HepG2 (cell line): Measurements from ENCODE around the gene STAT6. TPM values are rescaled to one million over a fixed set of nuclear protein-coding genes. Genes with fewer than 3 reads are reported as not detected.

Source experiments
- AHR ChIP-seq: IDR thresholded peaks from 2 replicates; pipeline ENCODE4 v1.6.1; 2018; ENCODE audit warnings: missing genetic modification reagents, missing compliant biosample characterization
- ASH2L ChIP-seq: fragments of 300-600, 200-600 bp; sonication (generic); IDR thresholded peaks from 2 replicates; pipeline ENCODE4 v1.7.0; 2017; ENCODE audit warnings: low read depth, mild to moderate bottlenecking, moderate library complexity, mixed read lengths, low read length; ENCODE audit not compliant: insufficient read length
- EP300 ChIP-seq, 3 experiments: sonication (generic) in 1 of 3; formaldehyde crosslinking in 1 of 3; IDR thresholded peaks; 2 replicates each; pipeline versions ENCODE4 v1.5.1 to v1.6.1; 2011 to 2020; ENCODE audit warnings: low read depth in 2 of 3, low read length in 2 of 3, borderline replicate concordance in 1 of 3, improper control_type of control experiment in 1 of 3, mild to moderate bottlenecking in 1 of 3, missing genetic modification reagents in 1 of 3, moderate library complexity in 1 of 3
- ERF ChIP-seq: IDR thresholded peaks from 2 replicates; pipeline ENCODE4 v1.6.1; 2018; ENCODE audit warnings: missing biosample characterization, missing genetic modification reagents
- FIP1L1 ChIP-seq: fragments of 200-400 bp; formaldehyde crosslinking; IDR thresholded peaks from 2 replicates; pipeline ENCODE4 v1.6.1; 2018; ENCODE audit warnings: low read depth, mild to moderate bottlenecking, low read length, moderate library complexity, borderline replicate concordance; ENCODE audit not compliant: insufficient read depth
- FOXA3 ChIP-seq: IDR thresholded peaks from 2 replicates; pipeline ENCODE4 v1.6.1; 2016; ENCODE audit warnings: missing genetic modification reagents, missing compliant biosample characterization
- FOXO1 ChIP-seq: sonication (generic); formaldehyde crosslinking; IDR thresholded peaks from 2 replicates; pipeline ENCODE4 v1.4.0; 2020; ENCODE audit warnings: missing genetic modification reagents
- GABPB1 ChIP-seq: IDR thresholded peaks from 2 replicates; pipeline ENCODE4 v1.6.1; 2016; ENCODE audit warnings: mild to moderate bottlenecking, missing genetic modification reagents, moderate library complexity, missing compliant biosample characterization
- GATAD2A ChIP-seq: IDR thresholded peaks from 2 replicates; pipeline ENCODE4 v1.6.1; 2016
- KAT7 ChIP-seq: IDR thresholded peaks from 2 replicates; pipeline ENCODE4 v1.6.1; 2018; ENCODE audit warnings: borderline replicate concordance, missing compliant biosample characterization
- KLF16 ChIP-seq, 2 experiments: sonication (generic) in 1 of 2; formaldehyde crosslinking in 1 of 2; IDR thresholded peaks; 2 replicates each; pipeline versions ENCODE4 v1.6.1 to v1.8.0; 2016 to 2023; ENCODE audit warnings: missing genetic modification reagents in 2 of 2, missing compliant biosample characterization in 1 of 2
- NFE2 ChIP-seq: sonication (generic); formaldehyde crosslinking; IDR thresholded peaks from 2 replicates; pipeline ENCODE4 v1.4.0; 2020; ENCODE audit warnings: missing genetic modification reagents
- NR2C2 ChIP-seq: sonication (generic); formaldehyde crosslinking; IDR thresholded peaks from 2 replicates; pipeline ENCODE4 v1.4.0; 2020; ENCODE audit warnings: missing genetic modification reagents, mild to moderate bottlenecking, moderate library complexity, borderline replicate concordance
- SOX5 ChIP-seq: IDR thresholded peaks from 2 replicates; pipeline ENCODE4 v1.6.1; 2016; ENCODE audit warnings: borderline replicate concordance
- SOX6 ChIP-seq, 2 experiments: fragments of 450-650 bp in 1 of 2; sonication (generic) in 1 of 2; formaldehyde crosslinking in 1 of 2; IDR thresholded peaks; 2 replicates each; pipeline versions ENCODE4 v1.4.0 to v1.6.1; 2017 to 2020; ENCODE audit warnings: antibody characterized with exemption in 1 of 2, mild to moderate bottlenecking in 1 of 2, missing genetic modification reagents in 1 of 2
- SRY ChIP-seq: sonication (generic); formaldehyde crosslinking; IDR thresholded peaks from 2 replicates; pipeline ENCODE4 v1.8.0; 2022; ENCODE audit warnings: mild to moderate bottlenecking, missing genetic modification reagents
- TRIM24 ChIP-seq: sonication (generic); formaldehyde crosslinking; IDR thresholded peaks from 2 replicates; pipeline ENCODE4 v1.8.0; 2022; ENCODE audit warnings: mild to moderate bottlenecking, missing genetic modification reagents
- ZBTB20 ChIP-seq: sonication (generic); formaldehyde crosslinking; IDR thresholded peaks from 2 replicates; pipeline ENCODE4 v1.8.1; 2023; ENCODE audit warnings: missing genetic modification reagents, low read depth, mild to moderate bottlenecking, borderline replicate concordance
- ZFP62 ChIP-seq: sonication (generic); formaldehyde crosslinking; IDR thresholded peaks from 2 replicates; pipeline ENCODE4 v1.4.0; 2020; ENCODE audit warnings: missing genetic modification reagents
- ZFX ChIP-seq: sonication (generic); formaldehyde crosslinking; IDR thresholded peaks from 2 replicates; pipeline ENCODE4 v1.4.0; 2020; ENCODE audit warnings: mild to moderate bottlenecking, low read depth, missing genetic modification reagents, moderate library complexity
- ZNF143 ChIP-seq: sonication (generic); formaldehyde crosslinking; IDR thresholded peaks from 2 replicates; pipeline ENCODE4 v1.4.0; 2020; ENCODE audit warnings: missing genetic modification reagents
- ZNF350 ChIP-seq: sonication (generic); formaldehyde crosslinking; IDR thresholded peaks from 2 replicates; pipeline ENCODE4 v1.4.0; 2020; ENCODE audit warnings: mild to moderate bottlenecking, low read depth, missing genetic modification reagents, borderline replicate concordance
- ZNF431 ChIP-seq: sonication (generic); formaldehyde crosslinking; IDR thresholded peaks from 2 replicates; pipeline ENCODE4 v1.9.0; 2022; ENCODE audit warnings: missing genetic modification reagents, low read depth, mild to moderate bottlenecking, borderline replicate concordance
- ZNF841 ChIP-seq: sonication (generic); formaldehyde crosslinking; IDR thresholded peaks from 2 replicates; pipeline ENCODE4 v1.8.1; 2023; ENCODE audit warnings: missing genetic modification reagents, borderline replicate concordance
- ZSCAN25 ChIP-seq: sonication (generic); formaldehyde crosslinking; IDR thresholded peaks from 2 replicates; pipeline ENCODE4 v1.8.0; 2022; ENCODE audit warnings: mild to moderate bottlenecking, missing genetic modification reagents
- polyA plus RNA-seq, 8 experiments: library from polyadenylated mRNA; depleted of rRNA in 3 of 8; stranded (reverse) in 7 of 8; unstranded in 1 of 8; fragments of >200 nt; fragmentation: Illumina TruSeq in 4 of 8; extraction: Trizol in 4 of 8; gene quantifications; 2 replicates each; pipeline versions ENCODE4 v1.2.1 to v1.2.3, GENCODE V29; 2011 to 2016; ENCODE audit warnings: low read depth in 4 of 8, missing spikeins in 1 of 8, mixed read lengths in 1 of 8; ENCODE audit not compliant: insufficient read depth in 1 of 8
- total RNA-seq, 5 experiments: library from RNA; depleted of rRNA; stranded (reverse); fragments of >200 nt; fragmentation: Illumina TruSeq; extraction: Trizol; gene quantifications; 2 replicates each; pipeline ENCODE4 v1.2.3, GENCODE V29; 2016; ENCODE audit warnings: low read depth in 1 of 5
- TF ChIP-seq, protein P1 (sequence below): sonication (generic); formaldehyde crosslinking; IDR thresholded peaks from 2 replicates; pipeline ENCODE4 v1.8.0; 2022; ENCODE audit warnings: missing genetic modification reagents, mild to moderate bottlenecking, moderate library complexity, borderline replicate concordance
- TF ChIP-seq, protein P2 (sequence below): sonication (generic); formaldehyde crosslinking; IDR thresholded peaks from 2 replicates; pipeline ENCODE4 v1.8.0; 2023; ENCODE audit warnings: mild to moderate bottlenecking, missing genetic modification reagents

The STAT6 gene
- total and polyA plus RNA-seq, 2 of the 13 experiments (the other 11 are each of a cell fraction or from before 2014, with no cell fraction given), result 28.0 to 62.2 TPM

DNA sequence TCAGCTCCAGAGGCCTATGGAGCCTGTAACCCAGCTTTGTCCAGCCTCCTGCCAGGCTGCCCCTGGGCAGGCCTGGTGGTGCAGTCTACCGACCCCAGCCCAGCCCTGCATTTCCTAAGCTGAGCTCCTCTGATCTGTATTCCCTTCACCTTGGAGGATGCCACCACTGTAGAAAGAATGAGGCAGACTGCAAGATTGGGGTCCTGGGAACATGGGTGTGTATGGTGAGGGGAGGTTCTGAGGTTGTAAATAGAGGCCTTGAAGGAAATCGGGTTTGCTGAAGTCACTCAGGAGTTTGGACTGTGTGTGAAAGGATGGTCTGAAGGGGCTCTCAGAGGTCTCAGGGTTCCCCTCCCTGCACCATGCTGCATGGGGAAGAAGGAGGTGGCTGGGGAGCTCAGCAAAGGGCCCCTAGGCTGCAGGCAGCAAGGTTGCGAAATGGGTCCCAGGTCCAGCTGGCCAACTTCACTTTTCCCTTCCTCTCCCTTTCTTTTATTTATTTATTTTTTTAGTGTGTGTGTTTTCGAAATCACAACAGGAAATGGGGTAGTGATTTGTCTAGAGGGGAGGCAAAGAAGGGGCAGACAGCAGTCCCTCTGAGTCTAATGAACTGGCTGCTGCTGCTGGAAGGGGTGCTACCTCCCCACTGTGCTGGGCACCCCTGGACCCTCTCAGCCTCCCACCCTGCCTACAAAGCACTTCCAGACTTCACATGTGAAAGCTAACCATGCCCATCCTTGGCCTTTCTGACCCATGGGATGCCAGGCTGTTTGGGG, 37.5 kb upstream of the STAT6 start (continued):
- TF ChIP-seq ZBTB20 (CRISPR knock-in tag), result no peak
- TF ChIP-seq, protein P1, sequence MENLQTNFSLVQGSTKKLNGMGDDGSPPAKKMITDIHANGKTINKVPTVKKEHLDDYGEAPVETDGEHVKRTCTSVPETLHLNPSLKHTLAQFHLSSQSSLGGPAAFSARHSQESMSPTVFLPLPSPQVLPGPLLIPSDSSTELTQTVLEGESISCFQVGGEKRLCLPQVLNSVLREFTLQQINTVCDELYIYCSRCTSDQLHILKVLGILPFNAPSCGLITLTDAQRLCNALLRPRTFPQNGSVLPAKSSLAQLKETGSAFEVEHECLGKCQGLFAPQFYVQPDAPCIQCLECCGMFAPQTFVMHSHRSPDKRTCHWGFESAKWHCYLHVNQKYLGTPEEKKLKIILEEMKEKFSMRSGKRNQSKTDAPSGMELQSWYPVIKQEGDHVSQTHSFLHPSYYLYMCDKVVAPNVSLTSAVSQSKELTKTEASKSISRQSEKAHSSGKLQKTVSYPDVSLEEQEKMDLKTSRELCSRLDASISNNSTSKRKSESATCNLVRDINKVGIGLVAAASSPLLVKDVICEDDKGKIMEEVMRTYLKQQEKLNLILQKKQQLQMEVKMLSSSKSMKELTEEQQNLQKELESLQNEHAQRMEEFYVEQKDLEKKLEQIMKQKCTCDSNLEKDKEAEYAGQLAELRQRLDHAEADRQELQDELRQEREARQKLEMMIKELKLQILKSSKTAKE, result peak; percentile 53; the same call in 1 of the 2 replicates
- no peak for TF ChIP-seq FIP1L1
- TF ChIP-seq, protein P2, sequence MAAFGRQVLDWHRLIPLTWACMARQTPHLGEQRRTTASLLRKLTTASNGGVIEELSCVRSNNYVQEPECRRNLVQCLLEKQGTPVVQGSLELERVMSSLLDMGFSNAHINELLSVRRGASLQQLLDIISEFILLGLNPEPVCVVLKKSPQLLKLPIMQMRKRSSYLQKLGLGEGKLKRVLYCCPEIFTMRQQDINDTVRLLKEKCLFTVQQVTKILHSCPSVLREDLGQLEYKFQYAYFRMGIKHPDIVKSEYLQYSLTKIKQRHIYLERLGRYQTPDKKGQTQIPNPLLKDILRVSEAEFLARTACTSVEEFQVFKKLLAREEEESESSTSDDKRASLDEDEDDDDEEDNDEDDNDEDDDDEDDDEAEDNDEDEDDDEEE (CRISPR knock-in tag), result no peak
- TF ChIP-seq TRIM24, result no peak
- TF ChIP-seq KAT7, result 0 out of 2 replicates have a peak, but pooled peaks have one; percentile 65
- peak in 1 of 2 experiments; percentile 41; a peak in 1 of 4 replicates for TF ChIP-seq KLF16 (CRISPR knock-in tag; IDR thresholded peaks at IDR 0.05)
- TF ChIP-seq ZSCAN25, result peak; percentile 77; the same call in 1 of the 2 replicates
- no peak for TF ChIP-seq NFE2
- no peak for TF ChIP-seq SRY (CRISPR knock-in tag)
- TF ChIP-seq GATAD2A (CRISPR knock-in tag), result peak; percentile 95
- peak in 1 of 2 experiments; percentile 86; a peak in 2 of 4 replicates for TF ChIP-seq EP300 (IDR thresholded peaks at IDR 0.05; ENCODE audit: low read depth in 2 of 2, low read length in 2 of 2)
- no peak for TF ChIP-seq EP300 (CRISPR knock-in tag; IDR thresholded peaks at IDR 0.05; ENCODE audit: borderline replicate concordance)
- TF ChIP-seq NR2C2, result 0 out of 2 replicates have a peak, but pooled peaks have one; percentile 38
- TF ChIP-seq ERF, result peak; percentile 59; the same call in 1 of the 2 replicates
- no peak for TF ChIP-seq ZFP62 (CRISPR knock-in tag)
- TF ChIP-seq SOX5, result peak; percentile 81
- TF ChIP-seq GABPB1, result peak; percentile 51; the same call in 1 of the 2 replicates
- peak; percentile 64 for TF ChIP-seq FOXA3 (CRISPR knock-in tag)
- TF ChIP-seq ZNF143 (CRISPR knock-in tag), result 0 out of 2 replicates have a peak, but pooled peaks have one; percentile 12
- peak; percentile 54; the same call in 1 of the 2 replicates for TF ChIP-seq ZNF350 (CRISPR knock-in tag)
- TF ChIP-seq SOX6 (IDR thresholded peaks at IDR 0.05), result no peak
- peak; percentile 92 for TF ChIP-seq SOX6 (CRISPR knock-in tag; IDR thresholded peaks at IDR 0.05)
- TF ChIP-seq FOXO1 (CRISPR knock-in tag), result 0 out of 2 replicates have a peak, but pooled peaks have one; percentile 46
- TF ChIP-seq ZNF841, result no peak
- no peak for TF ChIP-seq ZNF431 (CRISPR knock-in tag)
- TF ChIP-seq ZFX (CRISPR knock-in tag), result no peak
- TF ChIP-seq ASH2L, result peak; percentile 18
- TF ChIP-seq AHR (CRISPR knock-in tag), result no peak
